ENCODE measurements around the gene DMTF1. TPM values are rescaled to one million over a fixed set of nuclear protein-coding genes. Genes with fewer than 3 reads are reported as not detected.

DMTF1 gene
- total and polyA plus RNA-seq, 2 donors (not counting 1 experiment from before 2014, with no cell fraction given), result 51.6 to 97.1 TPM

Other genes starting within 250 kb of the DMTF1 start
- gene ELAPOR2, start 92.8 kb upstream of the DMTF1 start, total RNA-seq, result 5.6 and 5.9 TPM in 2 replicates
- 3.6 and 5.5 TPM in 2 replicates for gene ELAPOR2, start 92.8 kb upstream of the DMTF1 start, polyA plus RNA-seq
- 25.6 and 33.1 TPM in 2 replicates for gene TMEM243, start 67.3 kb downstream of the DMTF1 start, total RNA-seq
- gene TMEM243, start 67.3 kb downstream of the DMTF1 start, polyA plus RNA-seq, result 24.9 and 42.8 TPM in 2 replicates
- gene CROT, start 193.2 kb downstream of the DMTF1 start, total RNA-seq, result 19.3 and 23.0 TPM in 2 replicates
- 13.1 and 21.9 TPM in 2 replicates for gene CROT, start 193.2 kb downstream of the DMTF1 start, polyA plus RNA-seq

Data from fibroblast of lung (primary cell).